A549 (cell line): ENCODE data around the gene NRBP1. TPM values are rescaled to one million over a fixed set of nuclear protein-coding genes. Genes with fewer than 3 reads are reported as not detected.

ENCODE experiments used
- ATAC-seq, 2 experiments: fragments of 200-7000 bp in 1 of 2; fragments of >200 bp in 1 of 2; cut with Nextera tagmentation in 1 of 2; cut with Tn5 transposase in 1 of 2; 3 replicates each; pipeline versions ENCODE4 v1.8.0 to v1.9.1; 2018 to 2020; ENCODE audit warnings: mild to moderate bottlenecking in 1 of 2, moderate library complexity in 1 of 2
- CTCF ChIA-PET: fragments of 300-600 bp; sonication (Branson Sonifier 250); formaldehyde crosslinking; extraction: SDS; loops from one replicate; lab custom pipeline; 2021; ENCODE audit warnings: antibody characterized with exemption, inconsistent platforms; lab: Yijun Ruan, JAX
- POLR2A ChIA-PET: fragments of 350-600 bp; formaldehyde crosslinking; extraction: SDS; loops from one replicate; lab custom pipeline; 2021; ENCODE audit warnings: antibody characterized with exemption, inconsistent platforms; lab: Yijun Ruan, JAX
- DNase-seq, 2 experiments: peaks; one replicate each; pipeline versions ENCODE4 v3.0.0 to v3.0.0-alpha.2; 2011 to 2016; ENCODE audit warnings: low read depth in 1 of 2, low spot score in 1 of 2
- FAIRE-seq: peaks from 2 replicates; lab custom pipeline; 2011; peaks lifted over from hg19 to GRCh38; lab: Jason Lieb, UNC
- H3K27ac ChIP-seq, 2 experiments: fragments of >200 bp; sonication (Bioruptor Twin); formaldehyde crosslinking; 3 replicates each; pipeline ENCODE4 v1.5.1; 2016 to 2017
- H3K4me1 ChIP-seq: fragments of >200 bp; sonication (Bioruptor Twin); formaldehyde crosslinking; 3 replicates; pipeline ENCODE4 v1.6.1; 2016
- H3K4me2 ChIP-seq: fragments of >200 bp; sonication (Bioruptor Twin); formaldehyde crosslinking; 3 replicates; pipeline ENCODE4 v1.6.1; 2016
- H3K4me3 ChIP-seq: fragments of >200 bp; sonication (Bioruptor Twin); formaldehyde crosslinking; 3 replicates; pipeline ENCODE4 v1.5.1; 2016
- H3K9me3 ChIP-seq: fragments of >200 bp; sonication (Bioruptor Twin); formaldehyde crosslinking; 3 replicates; pipeline ENCODE4 v1.6.1; 2016
- BCL3 ChIP-seq: fragments of >200 bp; sonication (Bioruptor Twin); formaldehyde crosslinking; IDR thresholded peaks from 3 replicates; pipeline ENCODE4 v1.6.1; 2016
- BHLHE40 ChIP-seq: IDR thresholded peaks from 2 replicates; pipeline ENCODE4 v1.6.1; 2012; ENCODE audit warnings: low read depth, low read length, inconsistent platforms
- CBX8 ChIP-seq: fragments of 200-600 bp; sonication (generic); IDR thresholded peaks from 2 replicates; pipeline ENCODE4 v1.6.1; 2016
- CEBPB ChIP-seq, 2 experiments: fragments of >200 bp in 1 of 2; sonication (Bioruptor Twin) in 1 of 2; formaldehyde crosslinking in 1 of 2; IDR thresholded peaks; 2 replicates each; pipeline ENCODE4 v1.6.1; 2012 to 2016
- CHD2 ChIP-seq: fragments of 150-350 bp; IDR thresholded peaks from 2 replicates; pipeline ENCODE4 v1.6.1; 2014; ENCODE audit warnings: low read length; ENCODE audit not compliant: partially characterized antibody
- CTCF ChIP-seq: fragments of >200 bp; sonication (Bioruptor Twin); formaldehyde crosslinking; IDR thresholded peaks from 3 replicates; pipeline ENCODE4 v1.5.1; 2016
- EP300 ChIP-seq, 2 experiments: fragments of >200 bp; sonication (Bioruptor Twin); formaldehyde crosslinking; IDR thresholded peaks; 2 replicates in 1 of 2; 3 replicates in 1 of 2; pipeline ENCODE4 v1.6.1; 2016 to 2017
- ESRRA ChIP-seq: fragments of 150-350 bp; IDR thresholded peaks from 2 replicates; pipeline ENCODE4 v1.6.1; 2014; ENCODE audit warnings: mild to moderate bottlenecking, low read length, borderline replicate concordance
- GATA3 ChIP-seq: IDR thresholded peaks from 2 replicates; pipeline ENCODE4 v1.6.1; 2012; ENCODE audit warnings: borderline replicate concordance
- HDAC2 ChIP-seq: fragments of 200-600 bp; sonication (generic); IDR thresholded peaks from 2 replicates; pipeline ENCODE4 v1.6.1; 2016
- JUN ChIP-seq, 2 experiments: fragments of >200 bp; sonication (Bioruptor Twin); formaldehyde crosslinking; IDR thresholded peaks; 2 replicates in 1 of 2; 3 replicates in 1 of 2; pipeline ENCODE4 v1.6.1; 2016 to 2017
- JUNB ChIP-seq: fragments of >200 bp; sonication (Bioruptor Twin); formaldehyde crosslinking; IDR thresholded peaks from 2 replicates; pipeline ENCODE4 v1.6.1; 2016
- KDM1A ChIP-seq: fragments of 200-600 bp; sonication (generic); IDR thresholded peaks from 2 replicates; pipeline ENCODE4 v1.6.1; 2016; ENCODE audit warnings: low read depth, mild to moderate bottlenecking
- KDM5A ChIP-seq: fragments of 200-600 bp; sonication (generic); IDR thresholded peaks from 2 replicates; pipeline ENCODE4 v1.6.1; 2016; ENCODE audit warnings: antibody characterized with exemption, mild to moderate bottlenecking
- MAFK ChIP-seq: fragments of 450-650 bp; IDR thresholded peaks from 2 replicates; pipeline ENCODE4 v1.6.1; 2014; ENCODE audit not compliant: partially characterized antibody
- MAX ChIP-seq: IDR thresholded peaks from 2 replicates; pipeline ENCODE4 v1.6.1; 2012
- NR3C1 ChIP-seq: fragments of >200 bp; sonication (Bioruptor Twin); formaldehyde crosslinking; IDR thresholded peaks from 3 replicates; pipeline ENCODE4 v1.6.1; 2017
- PBX3 ChIP-seq: IDR thresholded peaks from 2 replicates; pipeline ENCODE4 v1.6.1; 2012
- PHF8 ChIP-seq: fragments of 200-600 bp; sonication (generic); IDR thresholded peaks from 2 replicates; pipeline ENCODE4 v1.6.1; 2016; ENCODE audit warnings: low read depth, mild to moderate bottlenecking, antibody characterized with exemption, moderate library complexity, borderline replicate concordance
- POLR2A ChIP-seq: IDR thresholded peaks from 2 replicates; pipeline ENCODE4 v1.6.1; 2012; ENCODE audit warnings: mild to moderate bottlenecking, low read length
- POLR2AphosphoS2 ChIP-seq: conservative IDR thresholded peaks from 2 replicates; pipeline ENCODE4 v1.6.1; 2012; ENCODE audit warnings: low read length, improper control_type of control experiment, inconsistent platforms
- RAD21 ChIP-seq, 2 experiments: fragments of >200 bp in 1 of 2; sonication (Bioruptor Twin) in 1 of 2; formaldehyde crosslinking in 1 of 2; IDR thresholded peaks in 1 of 2; conservative IDR thresholded peaks in 1 of 2; 2 replicates in 1 of 2; 3 replicates in 1 of 2; pipeline ENCODE4 v1.6.1; 2012 to 2018; ENCODE audit warnings: inconsistent platforms in 1 of 2
- RARB ChIP-seq: fragments of 250-450 bp; sonication (Bioruptor Pico); IDR thresholded peaks from 2 replicates; pipeline ENCODE4 v1.8.0; 2021; ENCODE audit warnings: mild to moderate bottlenecking, moderate library complexity
- RCOR1 ChIP-seq: fragments of 150-350 bp; IDR thresholded peaks from 2 replicates; pipeline ENCODE4 v1.6.1; 2014; ENCODE audit warnings: antibody characterized with exemption, low read length, low read depth
- TFCP2L1 ChIP-seq: fragments of 250-450 bp; sonication (Bioruptor Pico); IDR thresholded peaks from 2 replicates; pipeline ENCODE4 v1.5.0; 2021; ENCODE audit warnings: mild to moderate bottlenecking
- ZC3H11A ChIP-seq: fragments of 450-650 bp; IDR thresholded peaks from 2 replicates; pipeline ENCODE4 v1.6.1; 2014; ENCODE audit warnings: antibody characterized with exemption, mild to moderate bottlenecking
- ZSCAN20 ChIP-seq: fragments of 250-450 bp; sonication (Bioruptor Pico); IDR thresholded peaks from 2 replicates; pipeline ENCODE4 v1.8.0; 2022; ENCODE audit warnings: mild to moderate bottlenecking, moderate library complexity
- WGBS: methylation state at CpG from one replicate; pipeline ENCODE4 v1.1.6; 2017; ENCODE audit errors: missing lambda C conversion rate; 5-methylcytosine and 5-hydroxymethylcytosine counted together
- polyA minus RNA-seq: library from RNA; depleted of rRNA, polyadenylated mRNA; stranded (reverse); fragments of >200 nt; gene quantifications from 2 replicates; pipeline ENCODE4 v1.2.3, GENCODE V29; 2011; rRNA and poly(A)+ RNA removed
- polyA plus RNA-seq, 4 experiments: library from polyadenylated mRNA; depleted of rRNA in 3 of 4; stranded (reverse); fragments of >200 nt; fragmentation: RNase III in 1 of 4; extraction: RNeasy Plus Mini Kit Qiagen cat#74134 plus additional on column Dnase treatment in 1 of 4; gene quantifications; 2 replicates in 3 of 4; 3 replicates in 1 of 4; pipeline ENCODE4 v1.2.3, GENCODE V29; 2011 to 2017

The NRBP1 gene
- polyA plus RNA-seq (2011; rRNA removed) (229 and 231 TPM in 2 replicates), polyA plus RNA-seq (2017; fragmentation: RNase III; extraction: RNeasy Plus Mini Kit Qiagen cat#74134 plus additional on column Dnase treatment) (126 to 140 TPM (median 138 TPM) in 3 replicates), polyA minus RNA-seq (189 and 247 TPM in 2 replicates)
- 130 and 155 TPM in 2 replicates for polyA plus RNA-seq (2012; cell fraction: cytosol; rRNA removed)
- 131 and 139 TPM in 2 replicates for polyA plus RNA-seq (2012; cell fraction: nucleus; rRNA removed)

GRCh38 chr2:27428213-27428977 is at the start of gene NRBP1:
NRBP1 (plus strand) TSS chr2:27428631; CDS start chr2:27433274, 4,643 bp downstream.
- TF ChIP-seq CTCF: peak; percentile 35; the same call in 1 of the 3 replicates
- peak; percentile 29 for TF ChIP-seq MAX
- no peak for TF ChIP-seq POLR2AphosphoS2
- no peak for TF ChIP-seq RARB
- no peak; a peak in 1 of 5 replicates for TF ChIP-seq RAD21 (conservative IDR thresholded peaks at IDR 0.05 in 1 of 2, IDR thresholded peaks at IDR 0.05 in 1 of 2)
- peak; percentile 73; the same call in 1 of the 3 replicates for TF ChIP-seq BCL3
- TF ChIP-seq KDM5A: no peak
- TF ChIP-seq MAFK: no peak
- TF ChIP-seq CEBPB (IDR thresholded peaks at IDR 0.05): no peak
- TF ChIP-seq BHLHE40: no peak
- TF ChIP-seq RCOR1: no peak
- no peak for TF ChIP-seq JUNB
- peak; percentile 38; the same call in 1 of the 2 replicates for TF ChIP-seq GATA3
- TF ChIP-seq JUN (IDR thresholded peaks at IDR 0.05): peak; percentile 74 to 80; a peak in 2 of 5 replicates
- peak; percentile 93 for TF ChIP-seq POLR2A
- peak; percentile 89 for TF ChIP-seq PHF8
- no peak for TF ChIP-seq CHD2
- TF ChIP-seq PBX3: peak; percentile 27; the same call in 1 of the 2 replicates
- TF ChIP-seq NR3C1: no peak
- TF ChIP-seq TFCP2L1 (CRISPR knock-in tag): peak; percentile 42; the same call in 1 of the 2 replicates
- TF ChIP-seq CBX8: no peak
- TF ChIP-seq ZC3H11A: no peak
- TF ChIP-seq ESRRA: no peak
- TF ChIP-seq EP300 (IDR thresholded peaks at IDR 0.05): no peak
- no peak for TF ChIP-seq HDAC2
- TF ChIP-seq KDM1A: no peak
- no peak for TF ChIP-seq ZSCAN20 (CRISPR knock-in tag)
- TF ChIP-seq, all 56 proteins: peak for 9
- CTCF ChIA-PET: interaction anchor here (0.9 to 10.4 kb wide), 10 partner anchors 8 to 205 kb away, joined by 3 to 72 read pairs (median 4); partner anchors contain the start of gene PPM1G
- Histone ChIP-seq H3K9me3 (no peaks in the 10 kb centered on the region), H3K4me1 (peaks cover 27% of the 10 kb centered on the region), H3K4me2 (peak within 1 kb of the TSS; percentile 85), H3K27ac (peak within 1 kb of the TSS; percentile 97 to 98), H3K4me3 (peak within 1 kb of the TSS; percentile 89)
- DNase-seq (peak; percentile 88 to 93), ATAC-seq (peak; percentile 90 to 94), FAIRE-seq (no peak)
- under 1% methylated on average over 48 of the region's 75 CpGs for WGBS
- POLR2A ChIA-PET: interaction anchor here (0.6 to 3.1 kb wide), 16 partner anchors 9 to 1126 kb away, joined by 3 to 78 read pairs (median 4); partner anchors contain the start of genes CCDC121, GPN1, PPM1G and ZNF512
